G401 (cell line): ENCODE results near the gene GPC6. TPM values are rescaled to one million over a fixed set of nuclear protein-coding genes. Genes with fewer than 3 reads are reported as not detected.

Experiments
- DNase-seq: peaks from one replicate; pipeline ENCODE4 v3.0.0-alpha.2; 2015; ENCODE audit warnings: low spot score
- in situ Hi-C: cut with HindIII; loops from 2 replicates; pipeline ENCODE4 v1.10.0; 2016; ENCODE audit warnings: low sequenced_read_pairs, mixed read lengths
- total RNA-seq: library from RNA; depleted of rRNA; stranded (reverse); fragments of >200 nt; shearing (Covaris generic); gene quantifications from 2 replicates; pipeline ENCODE4 v1.2.3, GENCODE V29; 2014

Gene GPC6
- total RNA-seq, 1 experiment from 2014 or later, result 2.1 TPM

DNA sequence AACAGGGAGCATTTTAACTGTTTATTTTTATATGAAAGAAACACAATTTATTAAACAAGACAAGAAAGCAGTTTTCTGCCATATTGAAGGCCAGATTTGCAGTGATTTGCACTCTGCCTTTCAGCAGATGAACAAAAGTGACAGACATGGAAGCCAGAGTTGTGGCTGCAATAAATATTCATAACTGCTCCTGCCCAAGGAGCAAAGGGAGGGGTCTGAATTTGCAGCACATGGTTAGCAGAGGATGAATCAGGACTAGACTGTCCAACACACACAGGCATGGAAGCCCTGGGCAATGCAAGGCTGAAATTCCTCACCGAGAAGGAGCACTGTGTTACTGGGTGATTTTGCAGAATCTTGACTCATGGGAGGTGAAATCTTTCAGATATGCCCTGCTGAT is 834.7 kb downstream of the GPC6 start:
- in situ Hi-C loops, result no loop called here
- no peak for DNase-seq

DNA sequence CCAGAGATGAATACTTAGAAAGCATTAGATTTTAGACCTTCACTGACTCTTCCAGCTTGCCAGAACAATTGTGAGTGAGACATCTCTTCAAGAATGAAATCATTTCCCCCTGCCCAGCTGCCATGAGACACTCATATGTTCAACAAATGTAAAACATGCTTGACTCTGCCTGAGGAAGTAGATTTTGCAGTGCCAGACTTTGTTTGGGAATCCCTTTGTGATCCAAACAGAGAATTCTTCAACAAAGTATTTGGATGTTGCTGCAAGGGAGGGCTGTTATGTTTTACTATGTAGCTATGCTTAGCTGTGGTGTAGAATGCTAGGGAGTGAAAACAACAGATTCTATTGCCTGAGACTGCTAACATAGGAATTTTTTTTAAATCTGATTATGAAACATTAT is 836.5 kb downstream of the GPC6 start:
- in situ Hi-C loops, result no loop called here
- no peak for DNase-seq

DNA sequence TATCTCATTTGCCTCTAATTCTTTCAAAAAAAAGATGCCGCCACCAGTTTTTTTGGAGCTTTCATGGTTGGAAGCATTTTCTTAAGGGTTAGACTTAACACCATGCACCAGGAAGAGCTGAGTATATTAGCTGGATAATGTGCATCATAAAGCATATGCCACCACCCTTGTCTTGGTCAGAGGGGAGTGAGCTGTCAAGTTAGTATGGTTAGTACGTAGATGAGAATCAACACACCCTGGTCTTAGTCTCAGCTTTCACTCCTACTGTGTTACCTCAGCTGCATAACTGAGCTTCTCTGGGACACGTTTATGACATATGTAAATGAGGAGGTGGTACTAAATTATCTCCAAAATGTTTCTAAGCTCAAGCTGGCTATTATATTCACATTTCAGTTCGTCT is 837.2 kb downstream of the GPC6 start:
- no peak for DNase-seq
- in situ Hi-C loops, result no loop called here

DNA sequence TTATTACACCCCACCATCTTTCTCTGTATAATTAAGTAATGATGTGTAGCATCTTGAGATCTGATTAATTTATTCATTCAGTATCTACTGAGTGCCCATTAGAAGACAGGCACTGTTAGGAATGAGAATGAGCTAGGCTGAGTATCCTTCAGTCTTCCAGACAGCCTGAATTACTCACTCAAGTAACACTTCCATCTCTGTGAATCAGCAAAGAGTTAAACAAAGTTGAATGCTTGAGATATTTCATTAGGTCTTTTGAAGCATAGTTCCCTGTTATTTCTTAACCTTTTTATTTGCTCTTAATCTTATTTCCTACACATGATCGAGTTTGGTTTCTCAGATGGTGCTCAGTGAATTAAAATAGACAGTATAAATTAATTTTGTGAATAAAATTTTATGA is 839.1 kb downstream of the GPC6 start:
- in situ Hi-C loops, result no loop called here
- DNase-seq, result no peak

DNA sequence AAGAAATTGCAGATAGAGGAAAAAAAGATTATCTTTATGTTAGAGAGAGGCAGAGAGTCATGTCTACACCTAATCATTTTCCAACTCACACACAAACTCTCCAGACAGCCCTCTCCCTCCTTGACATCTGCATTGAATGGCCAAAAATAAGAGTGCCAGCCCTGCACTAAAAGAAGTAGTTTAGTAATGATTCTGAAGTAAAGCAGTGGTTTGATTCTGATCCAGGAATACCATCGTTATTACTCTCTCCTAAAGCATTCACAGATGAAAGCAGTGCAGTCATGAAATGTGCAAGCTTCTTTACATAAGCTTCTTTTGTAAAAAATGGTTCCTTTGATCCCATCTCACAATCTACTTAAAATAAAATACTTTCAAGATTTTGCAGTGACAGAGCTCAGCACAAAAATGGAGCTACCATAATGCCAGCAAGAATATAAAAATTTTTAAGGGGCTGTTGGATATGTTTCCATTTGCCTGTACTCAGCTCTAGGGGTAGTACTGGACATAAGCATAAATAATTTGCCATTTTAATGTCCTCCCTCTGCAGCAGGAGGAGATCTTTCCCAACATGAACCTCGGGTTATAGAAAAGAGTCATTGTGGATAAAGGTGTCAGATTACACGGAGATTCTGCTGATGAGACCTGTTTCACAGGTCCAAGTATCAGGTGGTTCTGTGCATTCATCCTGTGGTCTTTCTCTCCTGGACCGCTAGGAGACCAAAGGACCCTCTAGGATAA is 846.6 kb downstream of the GPC6 start:
- no peak for DNase-seq

DNA sequence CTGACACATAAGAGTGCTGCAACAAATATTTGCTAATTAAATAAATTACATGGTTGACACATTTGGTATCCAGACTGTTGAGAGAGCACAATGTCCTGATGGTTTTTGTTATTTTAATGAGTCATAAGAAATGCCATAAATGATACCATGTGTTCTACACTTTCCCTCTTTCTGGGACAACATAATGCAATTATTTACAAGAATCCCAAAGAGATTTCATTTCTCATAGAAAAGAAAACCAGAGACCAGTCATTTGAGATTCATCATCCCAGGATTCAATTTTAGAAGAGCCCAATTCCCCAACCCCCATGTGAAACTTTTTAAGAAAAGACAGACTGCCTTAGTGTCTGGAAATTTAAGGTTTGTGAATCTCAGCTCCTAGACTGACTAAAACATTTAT is 853.3 kb downstream of the GPC6 start:
- in situ Hi-C loops, result no loop called here
- no peak for DNase-seq

More for the DNA sequence above, 846.6 kb downstream of the GPC6 start:
- in situ Hi-C loops, result no loop called here

DNA sequence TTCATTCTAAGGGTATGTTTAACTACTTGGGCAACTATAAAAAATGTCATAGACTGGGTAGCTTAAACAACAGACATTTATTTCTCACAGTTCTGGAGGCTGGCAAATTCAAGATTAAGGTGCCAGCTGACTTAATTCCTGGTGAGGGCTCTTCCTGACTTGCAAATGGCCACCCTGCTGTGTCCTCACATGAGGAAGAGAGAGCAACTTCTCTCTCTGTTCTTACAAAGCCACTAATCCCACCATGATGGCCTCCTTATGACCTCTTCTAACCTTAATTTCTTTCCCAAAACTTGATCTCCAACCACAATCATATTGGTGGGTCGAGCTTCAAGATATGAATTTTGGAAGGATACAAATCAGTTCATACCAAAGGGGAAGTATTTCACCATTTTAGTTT is 853.9 kb downstream of the GPC6 start:
- DNase-seq, result no peak
- in situ Hi-C loops, result no loop called here

DNA sequence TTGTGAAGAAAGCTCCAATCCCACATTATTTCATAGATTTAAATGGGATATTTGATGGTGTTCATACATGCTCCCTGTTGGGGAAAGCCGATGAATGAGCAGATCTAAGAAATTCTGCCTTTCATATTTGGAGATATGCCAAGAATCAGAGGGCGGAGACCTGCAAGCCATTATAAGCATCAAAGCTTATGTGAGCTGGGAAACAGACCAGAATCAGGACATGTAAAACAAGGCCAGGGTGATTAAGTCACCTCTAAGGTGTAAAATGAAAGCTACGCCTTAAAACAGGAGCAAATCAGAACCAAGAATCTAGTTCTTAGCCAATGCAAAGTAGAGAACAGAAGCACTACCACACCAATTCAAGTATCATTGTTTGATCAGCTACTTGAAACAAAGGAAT is 860.5 kb downstream of the GPC6 start:
- in situ Hi-C loops, result no loop called here
- no peak for DNase-seq

DNA sequence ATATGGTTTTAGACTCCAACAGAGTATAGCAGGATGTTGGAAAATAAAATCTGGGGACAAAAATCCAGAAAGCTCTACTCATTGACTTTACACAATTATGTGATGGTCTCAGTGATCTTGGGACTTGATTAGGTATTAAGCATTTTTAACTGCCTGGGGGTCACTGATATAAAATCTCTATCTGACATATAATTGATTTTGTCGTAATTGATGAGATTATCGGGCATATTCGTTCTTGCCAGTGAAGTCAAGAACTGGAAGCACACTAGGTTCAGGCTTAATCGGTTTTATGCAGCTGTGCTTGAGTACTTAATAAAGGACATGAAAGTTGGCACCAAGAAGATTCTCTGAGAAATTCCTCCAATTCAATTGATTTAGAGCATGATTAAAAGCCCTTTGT is 862.1 kb downstream of the GPC6 start:
- DNase-seq, result no peak
- in situ Hi-C loops, result no loop called here

DNA sequence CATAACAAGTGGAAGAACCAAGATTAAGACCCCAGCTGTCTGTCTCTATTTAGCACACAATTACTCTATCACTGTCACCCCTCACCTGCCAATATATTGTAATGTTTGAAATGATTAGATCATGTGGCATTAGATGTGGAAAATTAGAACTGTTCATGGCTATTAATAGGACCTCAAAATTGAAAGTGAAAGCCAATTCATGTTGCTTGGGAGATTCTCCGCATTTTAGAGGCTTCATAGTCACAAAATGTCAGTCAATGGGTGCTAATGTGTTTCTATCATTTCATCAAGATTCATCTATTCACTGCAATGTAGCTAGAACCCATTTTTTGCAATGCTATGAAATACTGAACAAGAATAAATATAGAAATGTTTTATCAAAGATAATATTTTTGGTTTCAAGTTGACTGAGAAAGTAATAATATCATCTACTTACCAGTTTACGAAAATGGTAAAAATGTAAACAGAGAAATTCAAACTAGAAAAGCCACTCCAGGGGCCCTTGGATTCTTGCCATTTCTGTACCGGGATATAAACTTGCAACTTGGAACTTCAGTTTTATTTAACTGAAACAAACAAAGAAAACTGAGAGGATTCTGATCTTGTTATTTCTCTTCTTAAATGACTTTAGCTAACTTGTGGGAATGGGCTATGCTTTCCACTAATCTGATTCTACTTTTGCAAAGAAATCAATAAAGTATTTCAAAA is 864.3 kb downstream of the GPC6 start:
- DNase-seq, result no peak
- in situ Hi-C loops, result no loop called here

DNA sequence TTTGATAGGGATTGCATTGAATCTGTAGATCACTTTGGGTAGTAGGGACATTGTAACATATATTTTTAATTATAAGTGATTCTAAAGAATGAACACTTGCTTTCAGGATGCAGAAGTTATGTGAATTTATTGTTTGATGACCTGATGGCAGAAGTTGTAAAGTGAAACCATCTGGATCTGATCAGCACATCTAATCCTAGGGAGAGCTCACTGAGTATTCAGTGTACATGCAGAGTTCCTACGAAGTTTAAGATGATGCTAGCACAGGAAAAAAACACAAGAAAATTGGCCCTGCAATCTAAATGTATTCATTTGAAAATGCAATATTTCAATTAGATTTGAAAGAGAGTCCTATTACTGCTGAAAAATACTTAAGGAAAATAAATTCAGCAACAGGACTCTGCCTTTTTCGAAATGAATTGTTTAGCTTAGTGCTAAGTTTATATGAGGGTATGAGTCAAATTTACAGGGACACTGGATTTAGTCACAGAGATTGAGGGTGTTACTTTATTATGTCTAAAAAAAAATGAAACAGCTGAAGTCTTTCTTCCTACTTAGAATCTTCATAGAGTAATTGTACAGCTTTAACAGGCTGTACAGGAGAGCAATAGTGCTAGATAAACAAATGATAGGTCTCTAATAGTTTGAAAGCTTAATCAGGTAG is 867.2 kb downstream of the GPC6 start:
- no peak for DNase-seq
- in situ Hi-C loops, result no loop called here

DNA sequence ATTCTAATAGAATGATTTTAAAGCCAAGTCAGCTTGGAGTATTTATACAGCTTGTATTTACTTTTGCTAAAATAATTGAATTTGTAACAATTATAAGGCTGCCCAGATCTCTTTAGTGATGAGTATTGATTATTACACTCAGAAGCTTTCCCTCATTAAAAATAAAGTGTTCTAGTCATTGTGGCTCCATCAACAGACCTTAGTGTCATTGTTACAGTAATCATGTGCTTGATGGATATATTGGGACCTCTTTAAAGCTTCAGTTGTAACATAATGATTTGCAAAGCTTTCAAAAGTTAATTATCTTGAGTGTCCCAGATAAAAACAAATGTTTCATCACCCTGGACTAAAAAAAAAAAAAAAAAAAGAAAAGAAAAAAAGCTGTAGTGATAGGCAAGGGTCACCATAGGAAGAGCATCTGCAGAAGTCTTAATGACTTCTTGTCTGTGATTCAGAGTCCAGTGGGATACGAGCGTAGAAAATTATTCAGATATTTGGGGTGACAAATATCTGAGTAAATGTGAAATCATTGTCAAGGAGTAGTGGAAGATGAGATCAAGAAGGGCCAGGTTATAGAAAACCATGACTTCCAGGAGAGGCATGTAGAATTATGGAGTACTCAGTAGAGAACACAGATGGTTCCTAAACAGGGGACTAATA is 883.2 kb downstream of the GPC6 start:
- no peak for DNase-seq
- in situ Hi-C loops, result no loop called here

DNA sequence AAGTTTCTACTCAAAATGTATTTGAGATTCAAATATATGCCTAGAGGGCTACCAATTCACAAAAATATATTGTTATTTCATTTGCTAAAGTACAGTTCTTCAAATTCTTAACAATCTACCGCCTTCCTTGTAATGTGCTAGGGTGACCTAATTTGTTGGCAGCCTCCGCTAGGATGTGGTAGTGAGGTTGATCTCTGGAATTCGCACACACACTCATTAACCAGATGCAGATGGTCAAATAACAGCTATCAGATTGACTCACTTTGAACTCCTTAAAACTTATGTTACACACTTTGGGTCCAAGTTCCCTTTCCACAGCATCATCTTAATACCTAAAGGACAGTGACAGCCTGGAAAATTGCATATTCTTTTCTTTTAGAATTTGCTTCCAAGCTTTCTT is 885.6 kb downstream of the GPC6 start:
- in situ Hi-C loops, result no loop called here
- DNase-seq, result no peak

DNA sequence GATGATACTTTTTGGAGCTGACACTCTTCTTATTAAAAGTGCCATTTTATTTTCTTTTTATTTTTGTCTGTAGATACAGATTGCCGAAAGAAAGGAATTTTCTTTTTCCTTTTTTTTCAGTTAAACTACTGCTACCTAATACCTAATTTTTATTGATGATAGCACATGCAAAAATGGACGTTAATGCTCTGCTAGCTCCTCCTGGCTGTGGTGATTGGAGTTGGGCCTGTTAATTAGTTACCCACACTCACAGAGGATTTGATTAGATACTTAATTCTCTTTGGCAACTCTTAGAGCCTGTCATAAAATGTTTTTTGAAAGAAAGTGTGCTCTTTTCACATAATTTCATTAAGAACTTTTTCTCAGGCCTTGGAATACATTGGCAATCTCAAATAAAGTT is 886.1 kb downstream of the GPC6 start:
- DNase-seq, result no peak
- in situ Hi-C loops, result no loop called here

DNA sequence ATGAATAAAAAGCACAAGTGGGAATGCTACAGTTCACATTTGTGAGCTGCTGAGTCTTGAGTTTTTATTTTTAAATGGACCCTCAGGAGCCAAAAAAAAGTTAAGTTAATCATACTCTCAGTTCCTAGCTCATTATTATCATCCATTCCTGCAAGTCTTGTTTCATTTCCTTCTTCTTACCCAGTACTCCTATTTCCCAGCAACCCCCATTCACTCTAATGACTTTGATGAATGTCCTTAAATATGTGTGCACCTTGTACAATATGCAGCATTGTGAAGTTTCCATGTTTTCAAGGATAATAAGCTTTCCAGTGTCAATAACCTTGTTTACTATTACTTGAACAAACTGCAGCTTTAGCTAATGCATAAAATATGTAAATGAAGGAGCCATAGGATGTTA is 886.6 kb downstream of the GPC6 start:
- no peak for DNase-seq
- in situ Hi-C loops, result no loop called here

DNA sequence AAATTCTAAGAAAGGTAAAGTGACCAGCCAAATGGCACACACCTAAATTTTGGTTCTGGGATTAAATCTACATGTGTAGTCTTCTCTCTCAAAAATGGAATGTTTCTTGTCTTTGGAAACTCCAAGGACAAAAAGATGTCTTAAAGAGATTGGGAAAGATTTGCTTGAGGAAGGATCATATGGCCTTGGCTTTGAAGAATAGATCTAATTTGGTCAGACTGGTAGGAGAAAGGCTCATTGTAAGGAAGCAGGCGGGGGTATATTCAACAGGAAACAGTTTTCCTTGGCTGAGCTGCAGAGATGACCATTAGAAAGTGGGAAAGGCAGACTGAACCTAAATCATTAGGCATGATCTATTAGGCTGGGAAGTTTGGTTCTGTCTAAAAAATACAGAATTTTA is 887.6 kb downstream of the GPC6 start:
- no peak for DNase-seq
- in situ Hi-C loops, result no loop called here

DNA sequence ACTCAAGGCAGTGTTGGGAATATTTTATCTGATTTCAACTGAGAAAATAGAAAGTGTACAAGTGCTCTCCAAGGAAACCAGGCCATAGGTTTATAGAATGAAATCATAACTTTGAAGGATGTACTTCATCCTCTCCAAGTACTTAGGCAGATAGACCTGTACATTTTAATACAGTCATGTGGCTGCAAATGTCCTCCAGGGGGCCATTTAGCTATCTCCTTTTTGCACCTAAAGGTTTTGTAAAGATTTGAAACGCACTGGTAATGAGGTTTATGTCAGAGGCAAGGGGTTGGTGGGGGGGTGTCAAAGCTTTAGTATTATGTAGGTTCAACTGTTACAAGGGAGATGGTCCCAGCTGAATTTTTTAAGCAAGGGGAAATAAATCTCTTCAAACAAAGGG is 888.4 kb downstream of the GPC6 start:
- no peak for DNase-seq
- in situ Hi-C loops, result no loop called here

DNA sequence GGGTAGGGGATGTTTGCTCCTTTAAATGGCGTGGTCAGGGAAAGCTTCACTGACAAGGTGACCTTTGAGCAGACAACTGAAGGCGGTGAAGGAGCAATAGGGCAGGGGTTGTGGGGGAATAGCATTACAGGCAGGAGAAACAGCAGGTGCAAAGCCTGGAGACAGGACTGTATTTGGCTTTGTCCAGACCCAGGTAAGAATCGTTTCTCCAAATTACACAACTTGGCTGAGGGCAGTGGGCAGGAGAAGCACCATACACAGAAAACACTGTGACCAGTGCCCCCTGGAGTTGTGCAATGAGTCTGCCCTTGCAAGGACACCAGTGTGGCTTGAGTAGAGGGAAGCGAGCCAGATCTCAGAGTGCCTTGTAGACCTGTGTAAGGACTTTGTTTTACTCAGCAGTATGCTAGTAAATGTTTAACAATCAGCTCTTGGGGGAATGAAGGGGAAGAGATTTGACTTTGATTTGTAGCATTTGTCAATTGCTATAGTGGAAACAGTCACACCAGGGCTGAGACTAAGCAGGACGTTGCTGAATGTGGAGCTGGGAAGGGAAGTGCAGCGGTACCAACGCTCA is 892.8 kb downstream of the GPC6 start:
- DNase-seq, result no peak
- in situ Hi-C loops, result no loop called here

DNA sequence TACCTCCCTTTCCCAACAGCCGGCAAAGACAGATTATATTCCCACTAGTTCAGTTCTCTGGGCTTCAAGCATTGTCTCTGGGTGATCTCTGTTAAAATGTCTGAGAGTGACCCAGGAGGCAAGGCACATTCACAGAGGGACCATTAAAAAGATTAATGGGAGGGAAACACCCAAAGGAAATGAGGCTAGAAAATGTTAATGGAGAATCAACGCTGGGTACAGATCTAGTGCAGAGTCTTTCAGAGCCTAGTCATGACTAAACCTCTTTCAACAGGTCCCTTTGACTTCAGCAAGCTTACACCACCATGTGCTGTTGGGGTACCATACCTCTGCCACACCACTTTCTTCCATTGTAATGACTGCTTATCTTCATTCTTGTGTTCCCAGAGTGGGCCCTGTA is 894.3 kb downstream of the GPC6 start:
- no peak for DNase-seq
- in situ Hi-C loops, result no loop called here

DNA sequence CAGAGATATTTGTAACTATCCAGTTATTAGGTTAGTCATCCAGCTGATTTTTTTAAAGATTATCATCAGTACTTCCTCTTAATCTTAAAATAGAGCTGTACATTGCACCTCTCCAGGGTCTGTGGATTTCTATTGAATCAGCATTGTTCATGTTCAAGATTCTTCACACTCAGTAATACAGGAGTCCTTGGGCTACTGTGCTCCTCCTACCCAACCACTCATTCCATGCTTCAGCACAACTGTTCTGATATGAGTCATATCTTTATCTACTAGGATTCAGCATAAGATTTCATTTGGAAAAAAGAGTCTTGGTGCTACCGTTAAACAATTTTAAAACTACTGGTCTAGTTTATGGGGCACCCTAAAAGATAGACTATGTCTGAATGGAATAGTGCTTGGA is 895.1 kb downstream of the GPC6 start:
- in situ Hi-C loops, result no loop called here
- DNase-seq, result no peak
